Effector memory CD4-positive, alpha-beta T cell (primary cell): ENCODE measurements around the gene MAML3.

Source experiments
- DNase-seq, 3 donors: peaks; one replicate each; pipeline ENCODE4 v3.0.0-alpha.2; 2020
- H3K27ac ChIP-seq: 2 replicates; pipeline ENCODE4 v1.7.0; 2013; ENCODE audit warnings: mild to moderate bottlenecking, low read length, moderate library complexity; ENCODE audit not compliant: insufficient read depth, poor library complexity, severe bottlenecking
- H3K27me3 ChIP-seq: replicated peaks from 2 replicates; pipeline ENCODE4 v1.7.0; 2013; ENCODE audit warnings: mild to moderate bottlenecking, low read length; ENCODE audit not compliant: insufficient read depth, control insufficient read depth, poor library complexity, severe bottlenecking
- H3K36me3 ChIP-seq: 2 replicates; pipeline ENCODE4 v1.7.0; 2013; ENCODE audit warnings: mild to moderate bottlenecking, low read length, moderate library complexity; ENCODE audit not compliant: control insufficient read depth, insufficient read depth
- H3K4me1 ChIP-seq: 2 replicates; pipeline ENCODE4 v1.7.0; 2013; ENCODE audit warnings: low read length, mild to moderate bottlenecking; ENCODE audit not compliant: control insufficient read depth, insufficient read depth, poor library complexity, severe bottlenecking
- H3K4me3 ChIP-seq: 2 replicates; pipeline ENCODE4 v1.7.0; 2013; ENCODE audit warnings: low read length, low read depth, mild to moderate bottlenecking; ENCODE audit not compliant: insufficient read depth, poor library complexity, severe bottlenecking
- H3K9me3 ChIP-seq: 2 replicates; pipeline ENCODE4 v1.7.0; 2013; ENCODE audit warnings: mild to moderate bottlenecking, low read length, moderate library complexity; ENCODE audit not compliant: control insufficient read depth

The MAML3 gene

GRCh38 chr4:139875411-139875825 lies 278.6 kb downstream of the MAML3 start:
- no peak overlapping the region for H3K27ac ChIP-seq
- no peak overlapping the region for H3K4me3 ChIP-seq
- no peaks in the 10 kb centered on the region for H3K4me1 ChIP-seq
- no peak for DNase-seq
- H3K27me3 ChIP-seq, result no peaks in the 10 kb centered on the region
- no peaks in the 10 kb centered on the region for H3K9me3 ChIP-seq
- no peaks in the 10 kb centered on the region for H3K36me3 ChIP-seq

- no peaks in the 10 kb centered on the region for H3K4me1 ChIP-seq
- H3K27me3 ChIP-seq, result no peaks in the 10 kb centered on the region
- H3K9me3 ChIP-seq, result no peaks in the 10 kb centered on the region
- no peak for DNase-seq
- no peaks in the 10 kb centered on the region for H3K36me3 ChIP-seq
- no peak overlapping the region for H3K4me3 ChIP-seq
- H3K27ac ChIP-seq, result no peak overlapping the region
Measured at GRCh38 chr4:139873111-139873860, 280.7 kb downstream of the MAML3 start.

- no peak for DNase-seq
- no peaks in the 10 kb centered on the region for H3K36me3 ChIP-seq
- no peaks in the 10 kb centered on the region for H3K4me1 ChIP-seq
- H3K27me3 ChIP-seq, result no peaks in the 10 kb centered on the region
- no peaks in the 10 kb centered on the region for H3K9me3 ChIP-seq
- H3K27ac ChIP-seq, result no peak overlapping the region
- H3K4me3 ChIP-seq, result no peak overlapping the region
Measured at GRCh38 chr4:139872274-139872673, 281.7 kb downstream of the MAML3 start.

GRCh38 chr4:139869810-139870209 lies 284.2 kb downstream of the MAML3 start:
- no peak for DNase-seq
- H3K4me1 ChIP-seq, result no peaks in the 10 kb centered on the region
- H3K36me3 ChIP-seq, result no peaks in the 10 kb centered on the region
- H3K27me3 ChIP-seq, result no peaks in the 10 kb centered on the region
- H3K4me3 ChIP-seq, result no peak overlapping the region
- no peak overlapping the region for H3K27ac ChIP-seq
- no peaks in the 10 kb centered on the region for H3K9me3 ChIP-seq

- no peak for DNase-seq
- H3K36me3 ChIP-seq, result no peaks in the 10 kb centered on the region
- no peak overlapping the region for H3K4me3 ChIP-seq
- no peak overlapping the region for H3K27ac ChIP-seq
- no peaks in the 10 kb centered on the region for H3K9me3 ChIP-seq
- no peaks in the 10 kb centered on the region for H3K4me1 ChIP-seq
- no peaks in the 10 kb centered on the region for H3K27me3 ChIP-seq
Measured at GRCh38 chr4:139866276-139866962, 287.6 kb downstream of the MAML3 start.

GRCh38 chr4:139865537-139865936 lies 288.4 kb downstream of the MAML3 start:
- no peaks in the 10 kb centered on the region for H3K36me3 ChIP-seq
- no peak for DNase-seq
- H3K4me3 ChIP-seq, result no peak overlapping the region
- no peaks in the 10 kb centered on the region for H3K9me3 ChIP-seq
- H3K27me3 ChIP-seq, result no peaks in the 10 kb centered on the region
- H3K4me1 ChIP-seq, result no peaks in the 10 kb centered on the region
- no peak overlapping the region for H3K27ac ChIP-seq

GRCh38 chr4:139863531-139863930 lies 290.5 kb downstream of the MAML3 start:
- H3K9me3 ChIP-seq, result no peaks in the 10 kb centered on the region
- DNase-seq, result no peak
- H3K27ac ChIP-seq, result no peak overlapping the region
- no peak overlapping the region for H3K4me3 ChIP-seq
- H3K27me3 ChIP-seq, result no peaks in the 10 kb centered on the region
- no peaks in the 10 kb centered on the region for H3K36me3 ChIP-seq
- H3K4me1 ChIP-seq, result no peaks in the 10 kb centered on the region

- Histone ChIP-seq H3K36me3 (no peaks in the 10 kb centered on the region), H3K27me3 (no peaks in the 10 kb centered on the region), H3K4me1 (no peaks in the 10 kb centered on the region), H3K9me3 (no peaks in the 10 kb centered on the region), H3K4me3 (no peak overlapping the region), H3K27ac (no peak overlapping the region)
- no peak for DNase-seq
Measured at GRCh38 chr4:139861471-139861870, 292.5 kb downstream of the MAML3 start.

- H3K27me3 ChIP-seq, result no peaks in the 10 kb centered on the region
- no peak for DNase-seq
Measured at GRCh38 chr4:139860435-139861024, 293.5 kb downstream of the MAML3 start.

GRCh38 chr4:139859876-139860275 lies 294.1 kb downstream of the MAML3 start:
- no peaks in the 10 kb centered on the region for H3K36me3 ChIP-seq
- H3K4me1 ChIP-seq, result no peaks in the 10 kb centered on the region
- H3K27ac ChIP-seq, result no peak overlapping the region
- no peaks in the 10 kb centered on the region for H3K27me3 ChIP-seq
- H3K9me3 ChIP-seq, result no peaks in the 10 kb centered on the region
- no peak for DNase-seq
- no peak overlapping the region for H3K4me3 ChIP-seq

More at GRCh38 chr4:139860435-139861024, 293.5 kb downstream of the MAML3 start:
- no peaks in the 10 kb centered on the region for H3K4me1 ChIP-seq
- no peak overlapping the region for H3K27ac ChIP-seq
- no peak overlapping the region for H3K4me3 ChIP-seq
- no peaks in the 10 kb centered on the region for H3K36me3 ChIP-seq
- H3K9me3 ChIP-seq, result no peaks in the 10 kb centered on the region
